GM19395 (cell line): Measurements from ENCODE around the gene UTS2.

ENCODE experiments used
- ATAC-seq: cut with Tn5 transposase; IDR thresholded peaks from one replicate; pipeline ENCODE4 v1.9.1; 2021; ENCODE audit warnings: mild to moderate bottlenecking, moderate library complexity; ENCODE audit not compliant: unreplicated experiment

UTS2 gene, protein sequence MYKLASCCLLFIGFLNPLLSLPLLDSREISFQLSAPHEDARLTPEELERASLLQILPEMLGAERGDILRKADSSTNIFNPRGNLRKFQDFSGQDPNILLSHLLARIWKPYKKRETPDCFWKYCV

GRCh38 chr1:7852804-7853683 lies at the start of gene UTS2:
TSS of gene UTS2 (minus strand) at chr1:7853065. CDS start at chr1:7853003, 62 bp downstream.
- ATAC-seq, result no peak

DNA sequence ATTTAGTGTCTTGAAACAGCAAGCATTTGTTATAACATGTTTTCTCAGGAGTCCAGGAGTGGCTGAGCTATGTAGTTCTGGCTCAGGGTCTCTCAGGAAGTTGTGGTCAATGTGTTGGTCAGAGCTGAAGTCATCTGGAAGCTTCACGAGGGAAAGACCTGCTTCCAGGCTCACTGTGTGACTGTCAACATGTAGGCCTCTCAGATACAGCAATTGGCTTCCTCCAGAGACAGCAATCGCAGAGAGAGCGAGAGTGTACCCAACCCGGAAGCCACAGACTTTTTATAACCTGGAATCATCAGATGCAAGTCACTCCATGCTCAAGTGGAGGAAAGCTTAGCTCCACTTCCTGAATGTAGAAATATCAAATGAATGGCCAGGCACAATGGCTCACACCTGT lies 46.9 kb upstream of the UTS2 start:
- no peak for ATAC-seq

- ATAC-seq, result no peak
These were observed 46.1 kb upstream of the UTS2 start for GRCh38 chr1:7898962-7899361.

GRCh38 chr1:7896994-7897393 lies 44.1 kb upstream of the UTS2 start:
- ATAC-seq, result no peak

DNA sequence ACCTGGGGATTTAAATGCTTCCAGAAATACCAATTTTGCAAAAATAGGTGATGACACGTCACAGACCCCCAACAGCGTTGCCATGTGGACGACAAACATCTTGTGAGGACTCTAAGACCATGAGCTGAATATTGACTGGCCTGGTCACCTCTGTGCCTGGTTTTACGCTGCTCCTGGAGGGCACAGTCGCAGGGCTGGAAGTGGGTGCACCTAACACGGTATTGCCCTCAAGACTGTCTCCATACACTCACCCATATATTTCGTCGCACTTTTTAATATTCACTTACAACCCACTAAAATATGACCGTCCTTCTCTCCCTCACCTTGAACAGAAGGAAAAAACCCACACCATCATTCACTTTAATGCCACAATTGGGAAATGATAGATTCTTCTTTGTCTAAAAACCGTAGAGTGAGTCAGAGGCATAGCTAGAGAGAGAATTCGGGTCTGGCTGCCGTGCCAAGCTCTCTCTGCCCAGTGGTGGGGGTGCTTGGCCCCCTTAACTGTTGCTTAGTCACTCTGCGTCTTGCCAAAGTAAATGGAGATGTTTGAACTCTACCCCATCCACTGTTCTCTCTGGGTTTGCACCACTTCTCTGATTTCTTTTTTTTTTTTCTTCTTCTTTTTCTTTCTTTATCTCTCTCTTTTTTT lies 40.8 kb upstream of the UTS2 start:
- no peak for ATAC-seq

DNA sequence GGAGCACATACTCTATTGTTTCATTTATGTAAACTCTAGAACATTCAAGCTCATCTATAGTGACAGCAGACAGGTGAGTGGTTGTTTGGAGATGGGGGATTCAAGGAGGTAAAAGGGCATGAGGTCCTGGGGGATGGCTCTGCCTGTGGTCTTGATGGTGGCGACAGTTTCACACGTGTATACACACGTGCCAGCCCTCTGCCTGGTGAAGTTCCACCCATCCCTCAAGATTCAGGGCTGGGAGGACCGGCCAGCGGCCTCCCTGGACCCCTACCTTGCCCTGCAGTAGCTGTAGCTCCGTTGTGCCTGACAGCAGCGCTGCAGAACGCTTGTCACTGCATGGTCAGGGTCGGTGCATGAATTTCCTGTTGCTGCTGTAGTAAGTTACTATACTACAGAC lies 38.9 kb upstream of the UTS2 start:
- no peak for ATAC-seq

GRCh38 chr1:7890853-7891252 lies 38.0 kb upstream of the UTS2 start:
- no peak for ATAC-seq

- ATAC-seq, result no peak
These were observed 35.6 kb upstream of the UTS2 start for GRCh38 chr1:7888248-7889081.

- ATAC-seq, result no peak
These were observed 33.5 kb upstream of the UTS2 start for GRCh38 chr1:7886405-7886745.

GRCh38 chr1:7885513-7886404 lies 32.9 kb upstream of the UTS2 start:
- no peak for ATAC-seq

GRCh38 chr1:7884757-7885156 lies 31.9 kb upstream of the UTS2 start:
- no peak for ATAC-seq

GRCh38 chr1:7879228-7879627 lies 26.4 kb upstream of the UTS2 start:
- ATAC-seq, result no peak

GRCh38 chr1:7878027-7878426 lies 25.2 kb upstream of the UTS2 start:
- ATAC-seq, result no peak

GRCh38 chr1:7873801-7874795 lies 21.2 kb upstream of the UTS2 start:
- no peak for ATAC-seq

DNA sequence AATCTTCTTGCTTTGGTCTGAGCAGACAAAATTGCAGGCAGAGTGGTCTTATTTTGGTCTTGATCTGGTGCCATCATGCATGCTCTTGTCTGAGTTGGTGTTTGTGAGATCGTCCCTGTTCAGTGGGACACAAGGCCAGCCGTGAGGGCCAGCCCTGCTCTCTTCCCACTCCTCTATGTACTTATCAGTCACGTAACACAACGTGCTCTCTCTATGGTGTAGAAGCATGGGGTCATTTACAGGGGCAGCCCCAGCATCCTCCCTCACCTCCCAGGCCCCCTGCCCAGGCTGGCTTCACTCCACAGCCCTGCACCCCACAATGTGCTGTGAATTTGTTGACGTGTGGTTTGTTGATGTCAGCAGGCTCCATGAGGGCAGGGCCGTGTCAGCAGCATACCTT lies 18.3 kb upstream of the UTS2 start:
- no peak for ATAC-seq

DNA sequence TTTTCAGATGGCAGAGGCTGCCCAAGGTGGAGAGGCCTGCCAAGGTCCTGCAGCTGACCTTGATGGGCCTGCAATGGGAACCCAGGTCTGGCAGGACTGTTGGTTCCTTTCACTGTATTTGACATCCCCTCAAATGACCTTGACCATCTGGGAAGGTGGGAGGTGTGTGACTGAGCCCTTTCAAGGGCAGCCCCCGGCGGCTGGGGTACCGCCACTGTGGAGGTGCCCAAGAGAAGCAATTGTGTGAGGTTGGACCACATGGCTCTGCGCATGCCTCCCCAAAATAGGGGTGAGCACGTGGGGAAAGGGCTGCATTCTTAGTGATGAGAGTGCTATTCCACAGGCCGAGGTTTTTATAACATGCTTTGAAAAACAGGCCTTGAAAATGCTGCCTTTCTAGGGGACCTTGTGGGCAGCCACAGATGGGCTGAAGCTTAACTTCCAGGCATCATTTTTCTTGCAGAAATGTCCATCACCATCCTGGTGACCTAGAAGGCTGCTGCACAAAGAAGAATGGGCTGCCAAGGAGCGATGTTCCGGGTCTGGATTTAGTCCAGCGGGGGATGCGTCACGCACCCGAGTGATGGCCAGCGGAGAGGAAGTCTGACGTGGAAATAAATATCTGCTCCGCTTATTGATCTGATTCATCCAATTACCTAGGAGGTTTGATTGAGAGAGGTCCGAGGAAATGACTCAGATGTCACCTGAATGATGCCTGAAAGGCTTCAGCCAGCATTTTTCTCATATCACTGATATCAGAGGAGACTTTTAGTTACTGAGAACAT lies 16.5 kb upstream of the UTS2 start:
- no peak for ATAC-seq

GRCh38 chr1:7868070-7868780 lies 15.4 kb upstream of the UTS2 start:
- ATAC-seq, result no peak

DNA sequence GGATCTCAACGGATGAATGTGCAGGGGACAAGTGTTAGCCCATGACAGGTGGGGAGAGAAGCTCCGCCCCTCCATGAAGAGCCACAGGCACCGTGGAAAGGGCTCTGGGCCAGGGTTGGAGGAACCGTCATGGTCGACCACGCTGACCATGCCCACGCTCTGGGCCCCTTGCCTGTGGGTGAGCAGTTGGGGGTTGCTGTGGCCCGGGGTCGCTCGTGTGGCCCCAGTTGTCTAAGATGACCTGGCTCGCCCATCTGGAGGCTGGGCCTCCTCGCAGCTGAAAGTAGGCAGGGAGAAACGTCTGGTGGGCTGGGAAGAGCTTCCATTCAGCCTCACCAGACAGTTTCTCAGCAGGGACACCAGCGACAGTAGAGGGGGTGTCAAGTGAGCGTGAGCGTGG lies 13.1 kb upstream of the UTS2 start:
- ATAC-seq, result no peak
